GM12878 (cell line): ENCODE results near the gene COL15A1.

Source experiments
- CEBPB ChIP-seq, 2 experiments: fragments of 150-350 bp in 1 of 2; IDR thresholded peaks; 2 replicates each; pipeline ENCODE4 v1.6.1; 2012 to 2014; ENCODE audit warnings: low read depth in 2 of 2, low read length in 2 of 2, borderline replicate concordance in 1 of 2, inconsistent platforms in 1 of 2
- CTCF ChIP-seq, 3 experiments: IDR thresholded peaks in 2 of 3; conservative IDR thresholded peaks in 1 of 3; 2 replicates each; pipeline ENCODE4 v1.5.1; 2011; ENCODE audit warnings: low read depth in 3 of 3, low read length in 3 of 3, mild to moderate bottlenecking in 3 of 3, control low read depth in 2 of 3, moderate library complexity in 2 of 3, inconsistent platforms in 1 of 3, mixed read lengths in 1 of 3; ENCODE audit not compliant: control insufficient read depth in 2 of 3, insufficient read depth in 1 of 3; ENCODE audit errors: extremely low read depth in 1 of 3
- EP300 ChIP-seq, 2 experiments: fragments of 150-350 bp in 1 of 2; IDR thresholded peaks; 2 replicates each; pipeline ENCODE4 v1.6.1; 2011 to 2012; ENCODE audit warnings: low read depth in 2 of 2, low read length in 2 of 2, borderline replicate concordance in 1 of 2, improper control_type of control experiment in 1 of 2, inconsistent platforms in 1 of 2; ENCODE audit not compliant: control insufficient read depth in 1 of 2
- ETV6 ChIP-seq, 2 experiments: fragments of 450-650 bp in 1 of 2; IDR thresholded peaks in 1 of 2; conservative IDR thresholded peaks in 1 of 2; 2 replicates each; pipeline ENCODE4 v1.6.1; 2014; ENCODE audit warnings: antibody characterized with exemption in 1 of 2, borderline replicate concordance in 1 of 2, low read depth in 1 of 2, mild to moderate bottlenecking in 1 of 2, moderate library complexity in 1 of 2
- EZH2 ChIP-seq: IDR thresholded peaks from 2 replicates; pipeline ENCODE4 v1.6.1; 2012; ENCODE audit warnings: low read depth, mild to moderate bottlenecking, control low read depth, inconsistent platforms, low read length, borderline replicate concordance; ENCODE audit not compliant: control insufficient read depth
- MEF2A ChIP-seq: IDR thresholded peaks from 2 replicates; pipeline ENCODE4 v1.6.1; 2011; ENCODE audit warnings: low read depth, mild to moderate bottlenecking, low read length, moderate library complexity; ENCODE audit not compliant: insufficient read depth
- POLR2AphosphoS2 ChIP-seq: IDR thresholded peaks from 2 replicates; pipeline ENCODE4 v1.6.1; 2011; ENCODE audit warnings: low read depth, mild to moderate bottlenecking, low read length, improper control_type of control experiment, moderate library complexity
- RELB ChIP-seq: fragments of 450-650 bp; IDR thresholded peaks from 2 replicates; pipeline ENCODE4 v1.6.1; 2017; ENCODE audit warnings: low read depth, mild to moderate bottlenecking, moderate library complexity
- SMC3 ChIP-seq: IDR thresholded peaks from 2 replicates; pipeline ENCODE4 v1.6.1; 2011; ENCODE audit warnings: low read length, improper control_type of control experiment, borderline replicate concordance
- ZBTB4 ChIP-seq: fragments of 450-650 bp; formaldehyde crosslinking; IDR thresholded peaks from 2 replicates; pipeline ENCODE4 v1.4.0; 2022; ENCODE audit warnings: mild to moderate bottlenecking, moderate library complexity

GRCh38 chr9:99002706-99003105 is 59.0 kb downstream of the COL15A1 start:
- TF ChIP-seq CTCF (IDR thresholded peaks at IDR 0.05 in 2 of 3, conservative IDR thresholded peaks at IDR 0.05 in 1 of 3; ENCODE audit: control insufficient read depth in 2 of 3, extremely low read depth in 1 of 3, insufficient read depth in 1 of 3, low read depth in 3 of 3, low read length in 3 of 3) (no peak), POLR2AphosphoS2 (no peak), EZH2 (no peak), CEBPB (IDR thresholded peaks at IDR 0.05; ENCODE audit: borderline replicate concordance in 1 of 2, low read depth in 2 of 2, low read length in 2 of 2) (no peak), RELB (no peak), ZBTB4 (CRISPR knock-in tag) (no peak), ETV6 (conservative IDR thresholded peaks at IDR 0.05 in 1 of 2, IDR thresholded peaks at IDR 0.05 in 1 of 2; ENCODE audit: borderline replicate concordance in 1 of 2, low read depth in 1 of 2) (no peak), EP300 (IDR thresholded peaks at IDR 0.05; ENCODE audit: borderline replicate concordance in 1 of 2, control insufficient read depth in 1 of 2, low read depth in 2 of 2, low read length in 2 of 2) (no peak), SMC3 (no peak), MEF2A (no peak)
